NCI-H1436 treated with DMSO at 0.1 percent for 48 hours (cell line): ENCODE results near the gene MN1.

Source experiments
- DNase-seq: peaks from one replicate; lab custom pipeline; 2025; lab: John Stamatoyannopoulos, UW

MN1 gene

GRCh38 chr22:27716074-27716473 is 85.5 kb downstream of the MN1 start:
- DNase-seq, result no peak

GRCh38 chr22:27715106-27715505 is 86.5 kb downstream of the MN1 start:
- DNase-seq, result no peak

DNA sequence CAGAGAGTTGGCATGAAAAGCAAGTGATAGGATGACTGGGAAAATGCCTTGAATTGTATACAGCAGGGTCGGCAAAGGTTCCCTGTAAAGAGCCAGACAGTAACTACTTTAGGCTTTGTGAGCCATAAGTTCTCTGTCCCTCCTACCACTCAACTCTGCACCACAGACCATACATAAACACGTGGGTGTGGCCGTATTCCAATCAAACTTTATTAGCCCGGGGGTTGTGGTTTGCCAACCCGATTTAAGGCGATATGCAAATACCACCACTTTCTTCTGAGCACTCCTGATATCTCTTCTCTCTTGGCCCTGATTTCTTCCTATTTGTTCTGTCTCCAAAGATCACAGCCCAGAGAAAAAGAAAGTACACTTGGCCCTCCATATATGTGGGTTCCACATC is 87.5 kb downstream of the MN1 start:
- DNase-seq, result no peak

GRCh38 chr22:27713461-27713860 is 88.1 kb downstream of the MN1 start:
- DNase-seq, result no peak

- DNase-seq, result no peak
These were observed 89.8 kb downstream of the MN1 start for GRCh38 chr22:27711756-27712155.

DNA sequence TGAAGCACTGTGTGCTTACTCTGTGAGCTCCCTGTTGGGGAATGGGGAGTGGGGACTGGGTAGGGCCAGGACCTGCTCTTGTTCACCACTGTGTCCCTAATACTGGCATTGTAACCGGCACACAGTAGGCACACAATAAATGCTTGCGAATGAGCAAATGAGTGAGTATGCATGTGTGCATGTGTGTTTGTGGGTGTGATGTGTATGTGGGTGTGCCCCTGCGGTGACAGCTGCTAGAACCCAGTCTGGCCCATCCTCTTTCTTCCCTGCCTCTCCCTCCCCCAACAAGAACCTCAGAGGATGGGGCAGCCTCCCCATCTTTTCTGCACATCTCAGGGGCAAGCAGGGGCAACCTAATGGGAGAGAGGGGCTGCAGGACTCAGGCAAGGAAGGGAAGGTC is 90.5 kb downstream of the MN1 start:
- no peak for DNase-seq

DNA sequence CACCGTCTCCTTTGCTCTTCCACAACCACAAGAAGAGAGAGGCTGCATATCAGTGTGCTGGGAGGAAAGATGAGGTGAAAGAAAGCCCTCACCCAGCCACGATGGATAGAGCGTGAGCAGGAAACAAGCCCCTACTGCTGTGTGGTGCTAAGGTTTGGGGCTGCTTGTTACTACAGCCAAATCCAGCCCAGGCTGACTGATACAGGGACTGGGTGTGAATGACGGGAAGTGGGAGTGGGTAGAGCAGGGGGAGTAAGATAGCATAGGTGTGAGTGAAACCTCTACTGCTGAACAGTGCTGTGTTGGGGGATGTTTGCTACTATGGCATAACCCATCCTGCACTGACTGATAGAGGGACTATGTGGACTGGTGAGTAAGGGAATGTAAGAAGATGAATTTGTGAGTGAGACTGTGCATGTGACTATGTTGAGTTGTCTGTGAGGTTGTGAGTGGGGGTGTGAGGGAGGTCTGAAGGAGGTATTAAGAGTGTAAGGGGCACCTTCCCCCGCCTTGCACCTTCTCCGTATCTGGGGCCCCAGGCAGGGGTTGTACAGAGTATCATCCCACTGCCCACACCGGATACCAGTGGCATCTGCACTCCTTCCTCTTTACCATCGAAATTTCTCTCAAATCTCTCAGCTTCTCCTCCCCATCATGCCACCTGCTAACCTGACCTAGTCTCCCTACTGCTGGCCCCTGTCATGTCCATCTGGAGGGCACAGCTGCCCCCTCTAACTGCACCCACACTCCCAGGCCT is 91.5 kb downstream of the MN1 start:
- DNase-seq, result no peak

GRCh38 chr22:27706489-27706888 is 95.1 kb downstream of the MN1 start:
- no peak for DNase-seq

GRCh38 chr22:27705408-27706080 is 96.0 kb downstream of the MN1 start:
- DNase-seq, result no peak

DNA sequence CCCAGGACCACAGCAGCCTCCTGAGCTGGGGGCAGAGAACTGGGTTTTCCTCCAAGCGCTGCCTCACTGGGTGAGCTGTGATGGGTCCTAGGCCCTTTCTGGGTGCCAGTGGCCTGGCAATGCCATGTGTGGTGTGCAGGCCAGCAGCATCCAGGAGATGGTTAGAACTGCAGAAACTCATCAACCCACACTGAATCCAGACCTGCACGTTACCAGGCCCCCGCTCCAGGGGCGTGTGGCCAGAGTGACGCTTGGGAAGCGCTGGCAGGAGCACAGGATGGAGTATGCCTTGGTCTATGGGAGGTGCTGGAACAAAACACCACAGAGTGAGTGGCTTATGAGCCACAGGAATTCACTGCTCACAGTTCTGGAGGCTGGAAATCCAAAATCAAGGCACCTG is 97.0 kb downstream of the MN1 start:
- no peak for DNase-seq

DNA sequence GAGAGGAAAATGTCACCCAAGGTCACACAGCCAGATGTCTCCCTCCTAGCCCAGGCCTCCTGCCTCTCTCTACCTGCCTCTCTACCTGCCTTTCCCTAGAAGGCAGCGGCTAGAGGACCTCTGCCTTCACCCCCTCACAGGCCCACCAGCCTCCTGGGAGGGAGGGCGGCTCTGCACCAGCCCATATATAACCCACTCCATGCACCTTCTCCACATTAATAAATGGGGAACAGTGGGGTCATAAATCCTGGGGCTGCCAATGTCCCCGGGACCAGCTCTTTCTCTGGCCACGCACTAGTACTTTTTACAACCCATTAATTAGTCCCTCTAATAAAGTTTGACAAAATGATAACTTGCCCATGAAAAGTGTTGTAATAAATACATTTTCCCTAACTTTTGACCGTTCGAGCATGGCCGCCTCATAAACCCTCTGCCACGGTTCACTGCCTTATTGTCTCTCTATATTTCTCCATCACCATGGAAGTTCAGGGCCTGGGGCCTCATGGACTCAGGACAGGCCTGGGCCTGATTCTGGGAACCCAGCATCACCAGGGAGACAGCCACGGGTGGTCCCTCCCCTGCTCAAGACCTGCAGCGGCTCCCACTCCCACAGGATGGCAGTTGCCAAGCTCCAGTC is 102.1 kb downstream of the MN1 start:
- DNase-seq, result no peak

- DNase-seq, result no peak
These were observed 102.7 kb downstream of the MN1 start for GRCh38 chr22:27698813-27699212.
